HS-5 (cell line): ENCODE measurements around the gene IGFL4.
"Not testable (repeated sequence)": the region's sequence is repeated elsewhere in the genome, so short reads cannot be mapped to it uniquely, and the experiment has no call there.

Experiments used
- DNase-seq: peaks from one replicate; pipeline ENCODE4 v3.0.0-alpha.2; 2012; ENCODE audit warnings: low read depth

Gene IGFL4

GRCh38 chr19:46040952-46041500 lies at the start of gene IGFL4:
Gene IGFL4 (minus strand): TSS chr19:46041002. CDS start chr19:46040962, 40 bp downstream.
- DNase-seq, result no peak

GRCh38 chr19:46090444-46090843 lies 49.6 kb upstream of the IGFL4 start:
- DNase-seq, result no peak

GRCh38 chr19:46089432-46089831 lies 48.6 kb upstream of the IGFL4 start:
- no peak for DNase-seq

GRCh38 chr19:46088101-46088500 lies 47.3 kb upstream of the IGFL4 start:
- no peak for DNase-seq

- no peak for DNase-seq
Observed at GRCh38 chr19:46085888-46086287, 45.1 kb upstream of the IGFL4 start.

- DNase-seq, result no peak
Observed at GRCh38 chr19:46082728-46083050, 41.9 kb upstream of the IGFL4 start.

DNA sequence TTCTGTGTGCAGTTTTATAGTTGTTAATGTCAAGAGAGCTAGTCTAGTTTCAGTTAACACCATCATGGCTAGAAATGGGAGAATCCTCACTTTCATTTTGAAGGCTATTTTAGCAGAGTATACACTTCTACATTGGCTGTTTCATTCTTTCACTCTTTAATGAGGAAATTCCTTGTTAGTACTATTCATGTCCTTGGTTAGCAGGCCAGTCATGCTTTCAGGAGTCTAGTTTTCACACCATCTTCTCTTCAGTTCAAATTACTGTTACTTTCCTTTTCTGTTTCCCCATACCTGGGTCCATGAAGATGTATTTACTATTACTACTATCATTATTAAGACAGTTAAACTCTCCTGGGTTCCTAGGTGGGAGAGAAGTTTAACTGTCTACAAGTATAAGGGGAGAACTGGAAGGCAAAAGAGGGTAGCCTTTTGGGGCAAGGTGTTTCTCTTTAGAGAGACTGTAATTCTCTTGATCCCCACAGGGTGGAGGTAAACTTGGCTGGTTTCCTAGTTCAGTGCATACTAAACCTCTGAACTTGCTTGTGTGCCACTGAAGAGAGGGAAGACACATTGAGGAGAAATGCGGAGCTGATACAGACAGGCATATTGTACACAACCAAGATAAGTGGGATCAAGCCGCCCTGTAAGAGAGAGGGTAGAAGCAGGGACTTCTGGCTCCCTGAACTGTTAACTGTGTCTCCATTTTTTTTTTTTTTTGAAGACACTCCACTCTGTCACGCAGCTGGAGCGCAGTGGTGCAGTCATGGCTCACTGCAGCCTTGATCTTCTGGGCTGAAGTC lies 41.3 kb upstream of the IGFL4 start:
- no peak for DNase-seq

- peak; percentile 60 for DNase-seq
Observed at GRCh38 chr19:46080561-46080960, 39.8 kb upstream of the IGFL4 start.

DNA sequence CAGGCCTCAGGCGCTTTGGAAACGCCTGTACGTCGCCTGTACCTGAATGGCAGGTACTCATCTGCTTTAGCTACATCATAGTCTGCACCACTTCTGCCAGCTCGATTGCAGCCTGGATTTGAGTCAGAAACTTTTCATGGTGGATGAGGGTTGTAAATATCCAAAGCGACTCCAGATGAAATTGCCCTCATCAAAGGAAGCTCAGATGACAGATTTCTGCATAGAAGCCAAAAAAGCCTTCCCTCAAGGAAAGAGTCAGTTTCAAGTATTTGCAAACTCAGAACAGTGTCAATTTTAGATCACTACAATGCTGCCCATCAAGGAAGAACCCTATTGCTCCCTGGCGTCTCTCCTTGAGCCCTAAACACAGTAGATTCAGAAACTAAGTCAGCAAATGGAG lies 38.8 kb upstream of the IGFL4 start:
- DNase-seq, result no peak

DNA sequence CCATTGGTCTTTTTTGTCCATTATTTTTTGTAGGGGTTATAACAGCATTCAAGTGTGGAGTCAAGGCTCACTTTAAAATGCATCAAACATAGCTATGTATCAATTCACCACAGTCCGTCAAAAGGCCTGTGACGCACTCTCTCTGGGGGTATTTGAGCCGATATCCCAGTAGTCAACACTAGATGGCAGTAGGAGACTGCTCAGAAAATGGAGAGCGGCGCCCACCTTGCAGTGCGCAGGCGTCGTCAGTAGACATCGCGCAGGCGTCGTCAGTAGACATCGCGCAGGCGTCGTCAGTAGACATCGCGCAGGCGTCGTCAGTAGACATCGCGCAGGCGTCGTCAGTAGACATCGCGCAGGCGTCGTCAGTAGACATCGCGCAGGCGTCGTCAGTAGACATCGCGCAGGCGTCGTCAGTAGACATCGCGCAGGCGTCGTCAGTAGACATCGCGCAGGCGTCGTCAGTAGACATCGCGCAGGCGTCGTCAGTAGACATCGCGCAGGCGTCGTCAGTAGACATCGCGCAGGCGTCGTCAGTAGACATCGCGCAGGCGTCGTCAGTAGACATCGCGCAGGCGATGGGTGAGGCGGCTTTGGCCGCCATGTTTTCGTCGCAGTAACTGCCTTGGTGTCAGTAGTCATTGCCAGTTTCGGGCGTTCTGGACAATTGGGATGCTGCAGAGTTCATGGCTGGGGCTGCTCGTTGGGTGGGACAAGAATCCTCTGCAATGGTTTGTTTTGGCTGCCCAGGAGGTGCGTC lies 38.0 kb upstream of the IGFL4 start:
- not testable (repeated sequence) for DNase-seq

DNA sequence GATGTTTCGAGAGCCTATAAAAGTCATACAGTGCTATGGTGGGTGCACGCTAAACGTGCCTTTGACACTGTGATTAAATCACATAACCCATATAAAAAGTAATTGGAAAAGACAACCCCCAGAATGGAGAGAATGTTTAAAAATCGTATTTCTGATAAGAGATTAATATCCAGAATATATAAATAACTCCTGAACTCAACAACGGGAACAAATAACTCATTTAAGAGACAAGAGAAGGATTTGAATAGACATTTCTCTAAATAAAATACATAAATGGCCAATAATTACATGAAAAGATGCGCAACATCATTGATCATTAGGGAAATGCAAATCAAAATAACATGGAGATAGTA lies 37.0 kb upstream of the IGFL4 start:
- no peak for DNase-seq

DNA sequence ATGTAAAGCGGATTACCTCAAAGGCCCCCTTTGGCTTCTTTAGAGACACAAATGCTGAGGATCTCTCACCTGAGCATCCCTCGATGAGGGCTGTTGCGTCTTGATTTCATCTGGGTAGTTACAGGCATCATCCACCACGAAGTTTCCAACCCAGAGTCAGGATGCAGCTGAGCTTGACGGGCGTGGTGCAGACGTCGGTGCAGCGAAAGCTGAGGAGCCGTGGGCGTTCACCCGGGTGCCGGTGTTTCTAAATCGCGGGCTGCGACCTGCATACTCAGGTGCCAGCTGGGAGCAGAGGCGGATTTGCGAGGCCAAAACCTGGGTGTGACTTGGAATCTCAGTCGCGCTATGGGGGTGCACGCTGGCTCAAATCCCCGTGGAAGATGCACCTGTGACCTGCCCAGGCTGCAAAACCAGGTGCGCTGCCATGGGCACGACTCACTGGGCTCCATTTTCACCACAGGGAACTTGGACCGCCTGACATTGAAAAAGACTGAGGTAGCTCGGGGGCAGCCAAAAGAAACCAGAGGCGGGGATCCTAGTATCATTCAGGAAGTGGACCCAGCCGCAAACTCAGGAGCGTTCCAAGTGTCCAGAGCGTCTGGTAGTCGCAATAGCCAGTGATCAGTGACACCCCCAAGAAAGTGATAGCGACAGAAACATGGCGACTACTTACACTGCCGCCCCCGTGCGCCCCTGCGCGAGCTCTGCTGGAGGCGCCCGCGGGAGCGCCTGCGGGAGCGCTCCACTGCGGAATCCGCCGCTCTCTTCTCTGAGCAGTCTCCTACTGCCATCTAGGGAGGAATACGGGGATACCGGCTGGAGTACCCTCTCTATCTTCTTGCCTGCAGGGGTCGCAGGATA lies 36.4 kb upstream of the IGFL4 start:
- DNase-seq, result peak; percentile 66

- DNase-seq, result no peak
Observed at GRCh38 chr19:46076031-46076880, 35.5 kb upstream of the IGFL4 start.

DNA sequence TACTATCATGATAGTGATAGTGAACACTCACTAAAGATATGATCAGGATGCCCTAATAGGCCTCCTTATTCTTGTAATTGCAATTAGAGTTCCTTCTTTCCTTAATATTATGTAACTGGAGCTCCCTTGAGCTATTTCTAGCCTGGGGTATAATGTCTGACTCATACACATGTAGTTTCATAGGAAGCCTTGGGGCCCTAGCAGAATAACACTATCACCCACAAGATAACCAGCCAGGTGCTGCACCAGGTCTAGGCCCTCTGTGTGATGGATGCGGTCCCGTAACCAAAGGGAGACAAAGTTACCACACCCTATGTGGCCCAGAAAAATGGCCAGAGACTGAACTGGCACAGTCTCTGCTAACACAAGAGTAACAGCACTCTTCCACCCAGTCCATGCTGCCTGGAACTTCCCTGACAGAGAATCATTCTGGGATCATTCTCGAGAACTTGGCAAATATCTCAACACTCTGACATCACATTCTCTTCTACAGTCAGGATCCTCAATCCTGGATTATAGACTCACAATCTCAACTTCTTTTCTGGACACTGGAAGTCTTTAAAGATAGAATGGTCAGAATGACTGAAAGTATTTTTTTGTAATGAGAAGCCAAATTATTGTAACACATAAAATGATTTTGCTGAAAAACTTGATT lies 32.6 kb upstream of the IGFL4 start:
- DNase-seq, result no peak

DNA sequence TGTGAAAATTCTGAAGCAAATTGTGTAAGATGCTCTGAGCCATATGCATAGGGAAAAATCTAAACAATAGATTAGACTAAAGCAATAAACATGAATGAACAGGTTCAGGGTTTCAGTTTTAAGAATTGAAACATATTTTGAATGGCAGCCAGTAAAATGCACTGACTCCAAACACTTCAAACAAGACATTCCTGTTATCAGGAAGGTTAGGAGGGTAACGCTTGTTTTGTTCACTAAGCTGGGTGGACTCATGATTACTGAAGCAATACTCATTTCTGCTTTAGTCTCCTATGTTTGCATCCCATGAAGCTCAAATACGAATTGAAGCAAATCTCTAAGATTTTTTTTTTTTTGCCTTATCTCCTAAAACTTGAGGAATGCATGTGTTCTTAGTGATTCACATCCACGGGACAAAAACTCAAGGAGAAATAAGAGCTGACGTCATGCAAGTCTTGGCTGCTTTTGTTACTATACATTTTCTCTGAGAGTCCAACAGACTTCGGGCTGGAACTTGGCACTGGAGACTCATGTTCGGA lies 29.1 kb upstream of the IGFL4 start:
- peak; percentile 93 for DNase-seq

- peak; percentile 90 for DNase-seq
Observed at GRCh38 chr19:46068345-46069258, 27.8 kb upstream of the IGFL4 start.

- no peak for DNase-seq
Observed at GRCh38 chr19:46067691-46068090, 26.9 kb upstream of the IGFL4 start.

GRCh38 chr19:46066471-46066870 lies 25.7 kb upstream of the IGFL4 start:
- DNase-seq, result no peak

DNA sequence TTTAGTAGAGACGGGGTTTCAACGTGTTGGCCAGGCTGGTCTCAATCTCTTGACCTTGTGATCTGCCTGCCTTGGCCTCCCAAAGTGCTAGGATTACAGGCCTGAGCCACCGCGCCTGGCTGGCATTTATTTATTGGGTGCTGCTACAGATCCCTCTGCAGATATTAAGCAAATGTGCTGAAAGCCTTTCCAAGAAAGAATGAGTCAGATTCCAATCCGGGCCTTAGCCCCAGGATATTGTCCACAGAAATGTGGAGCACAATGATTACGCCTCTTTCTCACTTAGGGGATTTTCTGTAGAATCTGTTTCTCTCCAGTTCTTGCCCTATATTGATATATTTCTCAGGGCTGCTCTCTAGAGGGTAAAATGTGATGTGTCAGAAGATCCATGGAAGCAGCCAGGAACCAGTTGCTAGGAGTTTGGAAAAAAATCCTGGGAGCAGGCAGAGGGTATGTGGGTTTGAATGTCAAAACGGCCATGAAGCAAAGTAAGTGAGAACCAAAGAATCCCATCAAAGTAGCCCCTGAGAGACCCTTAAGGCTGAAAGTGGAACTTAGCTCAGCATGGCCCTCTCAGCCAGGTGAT lies 24.8 kb upstream of the IGFL4 start:
- DNase-seq, result no peak
